ENCODE measurements around the gene IRGQ.
"Not testable (repeated sequence)": the region's sequence is repeated elsewhere in the genome, so short reads cannot be mapped to it uniquely, and the experiment has no call there.

DNA sequence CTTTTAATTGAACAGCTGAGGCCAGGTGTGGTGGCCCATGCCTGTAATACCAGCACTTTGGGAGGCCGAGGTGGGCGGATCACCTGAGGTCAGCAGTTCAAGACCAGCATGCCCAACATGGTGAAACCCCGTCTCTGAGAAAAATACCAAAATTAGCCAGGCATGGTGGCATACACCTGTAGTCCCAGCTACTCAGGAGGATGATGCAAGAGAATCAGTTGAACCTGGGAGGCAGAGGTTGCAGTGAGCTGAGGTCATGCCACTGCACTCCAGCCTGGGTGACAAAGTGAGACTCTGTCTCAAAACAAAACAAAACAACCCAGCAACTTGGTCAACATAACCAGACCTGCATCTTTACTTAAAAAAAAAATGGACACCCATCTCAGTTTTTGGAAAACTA lies 8.9 kb downstream of the IRGQ start:
- TF ChIP-seq, protein P1, sequence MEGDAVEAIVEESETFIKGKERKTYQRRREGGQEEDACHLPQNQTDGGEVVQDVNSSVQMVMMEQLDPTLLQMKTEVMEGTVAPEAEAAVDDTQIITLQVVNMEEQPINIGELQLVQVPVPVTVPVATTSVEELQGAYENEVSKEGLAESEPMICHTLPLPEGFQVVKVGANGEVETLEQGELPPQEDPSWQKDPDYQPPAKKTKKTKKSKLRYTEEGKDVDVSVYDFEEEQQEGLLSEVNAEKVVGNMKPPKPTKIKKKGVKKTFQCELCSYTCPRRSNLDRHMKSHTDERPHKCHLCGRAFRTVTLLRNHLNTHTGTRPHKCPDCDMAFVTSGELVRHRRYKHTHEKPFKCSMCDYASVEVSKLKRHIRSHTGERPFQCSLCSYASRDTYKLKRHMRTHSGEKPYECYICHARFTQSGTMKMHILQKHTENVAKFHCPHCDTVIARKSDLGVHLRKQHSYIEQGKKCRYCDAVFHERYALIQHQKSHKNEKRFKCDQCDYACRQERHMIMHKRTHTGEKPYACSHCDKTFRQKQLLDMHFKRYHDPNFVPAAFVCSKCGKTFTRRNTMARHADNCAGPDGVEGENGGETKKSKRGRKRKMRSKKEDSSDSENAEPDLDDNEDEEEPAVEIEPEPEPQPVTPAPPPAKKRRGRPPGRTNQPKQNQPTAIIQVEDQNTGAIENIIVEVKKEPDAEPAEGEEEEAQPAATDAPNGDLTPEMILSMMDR (conservative IDR thresholded peaks at IDR 0.05) = not testable (repeated sequence)
- TF ChIP-seq ZFX (IDR thresholded peaks at IDR 0.05) = not testable (repeated sequence)
